ENCODE measurements around the gene LRRC3.

Gene LRRC3

DNA sequence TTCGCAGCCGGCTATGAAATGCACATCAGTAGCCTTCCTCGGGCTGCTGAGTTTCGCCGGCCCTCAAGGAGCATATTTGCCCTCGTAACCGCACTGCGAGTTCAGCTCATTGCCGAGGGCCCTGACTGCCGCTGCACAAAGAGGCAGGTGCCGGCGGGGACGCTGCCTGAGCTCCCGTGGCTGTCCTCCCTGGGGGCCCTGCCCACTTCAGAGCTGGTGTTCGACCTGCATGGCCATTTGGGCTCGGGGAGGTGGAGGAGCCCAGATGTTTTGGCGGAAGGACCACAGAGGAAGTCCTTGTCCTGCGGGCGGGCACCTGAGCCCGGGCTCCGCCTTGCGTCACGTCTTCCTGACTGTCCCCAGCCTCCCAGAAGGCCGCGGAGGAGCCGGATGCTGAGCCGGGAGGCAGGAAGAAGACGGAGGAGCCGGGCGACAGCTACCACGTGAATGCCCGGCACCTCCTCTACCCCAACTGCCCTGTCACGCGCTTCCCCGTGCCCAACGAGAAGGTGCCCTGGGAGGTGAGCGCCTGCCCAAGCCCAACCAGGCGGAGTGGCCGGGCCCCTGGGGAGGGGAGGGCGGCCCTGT is 29.9 kb upstream of the LRRC3 start:
- no peak overlapping the region for H3K4me3 ChIP-seq (ENCODE audit: low read depth, low read length)
- TF ChIP-seq, protein P1, sequence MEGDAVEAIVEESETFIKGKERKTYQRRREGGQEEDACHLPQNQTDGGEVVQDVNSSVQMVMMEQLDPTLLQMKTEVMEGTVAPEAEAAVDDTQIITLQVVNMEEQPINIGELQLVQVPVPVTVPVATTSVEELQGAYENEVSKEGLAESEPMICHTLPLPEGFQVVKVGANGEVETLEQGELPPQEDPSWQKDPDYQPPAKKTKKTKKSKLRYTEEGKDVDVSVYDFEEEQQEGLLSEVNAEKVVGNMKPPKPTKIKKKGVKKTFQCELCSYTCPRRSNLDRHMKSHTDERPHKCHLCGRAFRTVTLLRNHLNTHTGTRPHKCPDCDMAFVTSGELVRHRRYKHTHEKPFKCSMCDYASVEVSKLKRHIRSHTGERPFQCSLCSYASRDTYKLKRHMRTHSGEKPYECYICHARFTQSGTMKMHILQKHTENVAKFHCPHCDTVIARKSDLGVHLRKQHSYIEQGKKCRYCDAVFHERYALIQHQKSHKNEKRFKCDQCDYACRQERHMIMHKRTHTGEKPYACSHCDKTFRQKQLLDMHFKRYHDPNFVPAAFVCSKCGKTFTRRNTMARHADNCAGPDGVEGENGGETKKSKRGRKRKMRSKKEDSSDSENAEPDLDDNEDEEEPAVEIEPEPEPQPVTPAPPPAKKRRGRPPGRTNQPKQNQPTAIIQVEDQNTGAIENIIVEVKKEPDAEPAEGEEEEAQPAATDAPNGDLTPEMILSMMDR (IDR thresholded peaks at IDR 0.05; ENCODE audit: borderline replicate concordance, insufficient read depth, low read depth, low read length): no peak

DNA sequence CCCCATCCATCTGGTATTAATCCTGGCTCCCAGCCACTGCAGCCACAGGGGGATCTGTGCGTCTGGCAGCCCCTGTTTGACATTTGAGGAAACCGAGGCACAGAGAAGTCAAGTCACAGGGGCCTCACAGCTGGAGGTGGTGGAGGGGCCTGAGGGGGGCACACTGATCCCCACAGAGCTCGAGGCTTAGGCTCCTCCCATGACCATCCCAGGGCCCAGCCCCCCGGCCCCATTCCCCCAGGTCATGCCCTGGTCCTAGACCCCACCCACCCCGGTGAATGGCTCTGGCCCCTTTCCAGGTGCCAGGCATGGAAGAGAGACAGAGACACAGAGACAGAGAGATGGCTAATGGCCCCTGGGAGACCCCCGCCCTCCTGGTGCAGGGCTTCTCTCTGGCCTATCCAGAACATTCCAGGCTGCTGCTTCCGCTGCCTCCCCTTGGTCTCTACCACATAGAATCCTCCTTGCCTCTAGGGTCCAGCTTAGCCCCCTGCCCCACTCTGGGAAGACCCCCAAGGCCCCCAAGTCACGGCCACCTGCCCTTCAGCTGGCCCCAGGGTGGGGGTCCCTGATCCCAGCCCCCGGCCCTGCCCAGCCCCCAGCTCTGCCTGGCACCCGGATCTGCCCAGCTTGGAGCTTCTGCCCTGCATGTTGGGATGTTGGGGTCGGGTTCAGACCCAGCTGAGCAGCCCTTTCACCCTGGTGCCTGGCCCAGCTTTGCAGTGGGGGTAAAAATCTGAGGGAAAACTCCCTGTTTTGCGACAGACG is 29.2 kb upstream of the LRRC3 start:
- no peak overlapping the region for H3K4me3 ChIP-seq (ENCODE audit: low read depth, low read length)
- TF ChIP-seq, protein P1 (IDR thresholded peaks at IDR 0.05; ENCODE audit: borderline replicate concordance, insufficient read depth, low read depth, low read length): no peak

DNA sequence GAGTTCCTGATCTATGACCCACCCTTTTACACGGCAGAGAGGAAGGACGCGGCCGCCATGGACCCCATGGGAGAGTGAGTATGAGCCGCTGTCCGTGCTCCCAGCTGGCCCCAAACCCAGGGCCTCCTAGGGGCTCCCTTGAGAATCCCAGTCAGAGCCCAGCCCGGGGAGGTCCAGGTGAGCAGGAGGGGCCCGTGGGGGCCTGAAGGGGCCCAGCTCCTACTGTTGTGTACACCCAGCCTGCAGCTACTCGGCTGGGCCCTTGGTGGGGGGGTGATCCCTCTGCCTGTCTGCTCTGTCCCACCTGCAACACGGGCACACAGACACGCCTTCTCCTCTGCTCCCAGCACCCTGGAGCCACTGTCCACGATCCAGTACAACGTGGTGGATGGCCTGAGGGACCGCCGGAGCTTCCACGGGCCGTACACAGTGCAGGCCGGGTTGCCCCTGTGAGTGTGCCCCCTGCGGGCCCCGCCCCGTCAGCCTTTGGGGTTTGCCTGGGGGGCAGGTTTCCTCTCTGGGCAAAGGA is 28.6 kb upstream of the LRRC3 start:
- TF ChIP-seq, protein P1 (IDR thresholded peaks at IDR 0.05; ENCODE audit: borderline replicate concordance, insufficient read depth, low read depth, low read length): no peak
- no peak overlapping the region for H3K4me3 ChIP-seq (ENCODE audit: low read depth, low read length)

DNA sequence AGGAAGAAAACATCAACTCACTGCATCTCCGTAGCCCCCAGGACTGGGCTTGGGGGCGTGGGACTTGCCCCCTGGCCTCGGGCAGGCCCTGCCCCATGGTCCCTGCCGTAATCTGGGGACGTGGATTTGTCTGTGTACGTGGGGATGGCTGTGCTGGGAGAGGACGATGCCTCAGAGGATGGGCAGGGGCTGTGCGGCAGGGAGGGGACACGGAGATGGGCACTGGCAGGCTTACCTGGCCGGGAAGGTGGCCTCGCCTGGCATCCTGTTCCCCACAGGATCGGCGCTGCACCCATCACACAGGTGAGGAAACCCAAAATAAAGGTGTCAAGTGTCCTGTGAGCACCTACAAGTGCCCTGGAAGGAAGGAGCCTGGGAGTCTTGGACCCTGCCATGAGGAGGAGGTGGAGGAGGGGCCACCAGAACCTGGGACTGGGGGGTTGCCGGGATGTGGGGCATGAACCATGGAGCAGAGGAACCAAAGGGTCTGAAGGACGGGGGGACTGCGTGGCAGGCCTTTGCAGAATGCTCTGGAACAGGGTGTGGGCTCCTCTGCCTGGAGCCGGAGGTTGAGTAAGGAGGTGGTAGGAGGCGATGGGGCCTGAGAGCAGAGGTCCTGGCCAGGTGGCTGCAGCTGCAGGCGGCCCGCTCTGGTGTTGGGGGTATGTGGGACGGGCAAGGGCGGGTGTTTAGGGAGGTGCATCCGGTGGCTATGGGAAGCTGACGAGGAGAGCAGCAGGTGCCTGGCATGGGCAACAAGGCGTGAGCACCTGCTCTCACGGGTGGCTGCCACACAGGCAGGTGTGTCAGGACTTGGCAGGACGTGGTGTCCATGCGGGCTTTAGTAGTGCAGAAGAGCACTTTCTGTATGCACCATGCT is 27.8 kb upstream of the LRRC3 start:
- TF ChIP-seq, protein P1 (IDR thresholded peaks at IDR 0.05; ENCODE audit: borderline replicate concordance, insufficient read depth, low read depth, low read length): no peak
- H3K4me3 ChIP-seq (ENCODE audit: low read depth, low read length): no peak overlapping the region

- TF ChIP-seq, protein P1 (IDR thresholded peaks at IDR 0.05; ENCODE audit: borderline replicate concordance, insufficient read depth, low read depth, low read length): no peak
- no peak overlapping the region for H3K4me3 ChIP-seq (ENCODE audit: low read depth, low read length)
Measured at GRCh38 chr21:44428281-44428960, 26.9 kb upstream of the LRRC3 start.

GRCh38 chr21:44429894-44430293 is 25.4 kb upstream of the LRRC3 start:
- TF ChIP-seq, protein P1 (IDR thresholded peaks at IDR 0.05; ENCODE audit: borderline replicate concordance, insufficient read depth, low read depth, low read length): no peak
- no peak overlapping the region for H3K4me3 ChIP-seq (ENCODE audit: low read depth, low read length)
